Breast epithelium (tissue), 4 donors: ENCODE results near the gene YWHAG. TPM values are rescaled to one million over a fixed set of nuclear protein-coding genes. Genes with fewer than 3 reads are reported as not detected.
A peak's percentile ranks its signal among the peaks of the same experiment; 100 is the strongest.

Experiments used
- DNase-seq, 2 donors: peaks; one replicate each; pipeline ENCODE4 v3.0.0-alpha.2; 2019; ENCODE audit warnings: low spot score in 2 of 2
- H3K27ac ChIP-seq, 2 donors: fragments of 200-600 bp; sonication (generic) in 1 of 2; one replicate each; pipeline ENCODE4 v1.5.1; 2016 to 2019; ENCODE audit warnings: mild to moderate bottlenecking in 1 of 2
- H3K27me3 ChIP-seq, 2 donors: fragments of 200-600 bp; sonication (generic) in 1 of 2; one replicate each; pipeline versions ENCODE4 v1.5.1 to v1.6.0; 2017 to 2019; ENCODE audit warnings: control low read depth in 1 of 2, mild to moderate bottlenecking in 1 of 2
- H3K36me3 ChIP-seq: fragments of 200-600 bp; one replicate; pipeline ENCODE4 v1.5.1; 2019
- H3K4me1 ChIP-seq, 2 donors: fragments of 200-600 bp; sonication (generic); one replicate each; pipeline ENCODE4 v1.5.1; 2016 to 2019; ENCODE audit warnings: control low read depth in 1 of 2
- H3K4me3 ChIP-seq, 3 donors: fragments of 200-600 bp; sonication (generic); 1 replicate in 2 of 3; 2 replicates in 1 of 3; pipeline ENCODE4 v1.5.1; 2016 to 2019; ENCODE audit warnings: mild to moderate bottlenecking in 3 of 3, moderate library complexity in 2 of 3
- H3K9me3 ChIP-seq, 2 donors: fragments of 200-600 bp; sonication (generic) in 1 of 2; one replicate each; pipeline ENCODE4 v1.5.1; 2016 to 2019; ENCODE audit warnings: control low read depth in 1 of 2
- POLR2A ChIP-seq: fragments of 450-650 bp; IDR thresholded peaks from one replicate; pipeline ENCODE4 v1.6.1; 2016; ENCODE audit warnings: antibody characterized with exemption, mild to moderate bottlenecking, moderate library complexity
- POLR2AphosphoS5 ChIP-seq, 3 donors: sonication (generic); formaldehyde crosslinking; IDR thresholded peaks; one replicate each; pipeline ENCODE4 v1.6.1; 2017; ENCODE audit warnings: antibody characterized with exemption in 3 of 3
- intact Hi-C: fragments of 100-400 bp; cut with DNase I; formaldehyde crosslinking; loops from one replicate; pipeline ENCODE4 v1.15.1; 2023; ENCODE audit warnings: low total_unique reads
- total RNA-seq, 3 donors: library from RNA; depleted of rRNA; stranded (reverse); fragments of >200 nt; gene quantifications; one replicate each; pipeline ENCODE4 v1.1.0, GENCODE V29; 2016
- TF ChIP-seq, protein P1 (sequence below), 3 donors: fragments of 450-650 bp; IDR thresholded peaks; one replicate each; pipeline ENCODE4 v1.5.1; 2016 to 2017; ENCODE audit warnings: antibody characterized with exemption in 3 of 3, mild to moderate bottlenecking in 3 of 3, moderate library complexity in 3 of 3

Gene YWHAG
- total RNA-seq, 3 donors from 2014 or later: 58.7 to 128 (median 63.7) TPM

DNA sequence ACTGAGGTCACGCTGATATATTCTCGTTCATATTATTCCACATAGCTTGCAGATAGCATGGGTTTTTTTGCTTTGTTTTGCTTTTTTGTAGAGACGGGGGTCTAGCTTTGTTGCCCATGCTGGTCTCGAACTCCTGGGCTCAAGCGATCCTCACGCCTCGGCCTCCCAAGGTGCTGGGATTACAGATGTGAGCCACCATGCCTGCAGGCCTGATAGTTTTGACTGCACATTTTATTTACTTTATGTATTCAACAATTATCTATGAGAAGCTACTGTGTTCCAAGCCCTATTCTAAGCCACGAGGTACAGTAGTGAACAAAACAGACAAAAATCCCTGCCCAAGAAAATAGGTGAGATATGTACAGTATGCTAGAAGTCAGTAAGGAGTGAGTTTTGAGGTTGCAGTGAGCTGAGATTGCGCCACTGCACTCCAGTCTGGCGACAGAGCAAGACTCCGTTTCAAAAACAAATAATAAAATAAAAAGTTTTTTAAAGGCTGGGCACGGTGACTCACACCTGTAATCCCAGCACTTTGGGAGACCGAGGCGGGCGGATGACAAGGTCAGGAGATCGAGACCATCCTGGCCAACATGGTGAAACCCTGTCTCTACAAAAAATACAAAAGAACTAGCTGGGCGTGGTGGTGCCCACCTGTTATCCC, 1.3 kb upstream of the YWHAG start:
- no peaks in the 10 kb centered on the region for H3K27me3 ChIP-seq
- no peak for DNase-seq
- peak overlapping the region; percentile 98 to 99 for H3K27ac ChIP-seq
- H3K36me3 ChIP-seq: no peaks in the 10 kb centered on the region
- TF ChIP-seq POLR2A (no peak), POLR2AphosphoS5 (IDR thresholded peaks at IDR 0.05) (no peak)
- TF ChIP-seq, protein P1, sequence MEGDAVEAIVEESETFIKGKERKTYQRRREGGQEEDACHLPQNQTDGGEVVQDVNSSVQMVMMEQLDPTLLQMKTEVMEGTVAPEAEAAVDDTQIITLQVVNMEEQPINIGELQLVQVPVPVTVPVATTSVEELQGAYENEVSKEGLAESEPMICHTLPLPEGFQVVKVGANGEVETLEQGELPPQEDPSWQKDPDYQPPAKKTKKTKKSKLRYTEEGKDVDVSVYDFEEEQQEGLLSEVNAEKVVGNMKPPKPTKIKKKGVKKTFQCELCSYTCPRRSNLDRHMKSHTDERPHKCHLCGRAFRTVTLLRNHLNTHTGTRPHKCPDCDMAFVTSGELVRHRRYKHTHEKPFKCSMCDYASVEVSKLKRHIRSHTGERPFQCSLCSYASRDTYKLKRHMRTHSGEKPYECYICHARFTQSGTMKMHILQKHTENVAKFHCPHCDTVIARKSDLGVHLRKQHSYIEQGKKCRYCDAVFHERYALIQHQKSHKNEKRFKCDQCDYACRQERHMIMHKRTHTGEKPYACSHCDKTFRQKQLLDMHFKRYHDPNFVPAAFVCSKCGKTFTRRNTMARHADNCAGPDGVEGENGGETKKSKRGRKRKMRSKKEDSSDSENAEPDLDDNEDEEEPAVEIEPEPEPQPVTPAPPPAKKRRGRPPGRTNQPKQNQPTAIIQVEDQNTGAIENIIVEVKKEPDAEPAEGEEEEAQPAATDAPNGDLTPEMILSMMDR (IDR thresholded peaks at IDR 0.05): no peak
- intact Hi-C loops: no loop called here
- peak overlapping the region in 2 of 3 donors; percentile 94 to 100 for H3K4me3 ChIP-seq
- H3K9me3 ChIP-seq: no peaks in the 10 kb centered on the region
- peaks cover 0 to 10% of the 10 kb centered on the region in 2 donors for H3K4me1 ChIP-seq

GRCh38 chr7:76359111-76359977, 553 bp upstream of the YWHAG start:
- Histone ChIP-seq H3K4me3 (peak overlapping the region; percentile 93 to 100 (median 94)), H3K27me3 (no peaks in the 10 kb centered on the region), H3K4me1 (peaks cover 0 to 10% of the 10 kb centered on the region in 2 donors), H3K36me3 (no peaks in the 10 kb centered on the region), H3K9me3 (no peaks in the 10 kb centered on the region), H3K27ac (peak overlapping the region; percentile 98 to 99)
- TF ChIP-seq POLR2A: no peak
- TF ChIP-seq POLR2AphosphoS5 (IDR thresholded peaks at IDR 0.05): peak; percentile 55 to 74 (median 56)
- TF ChIP-seq, protein P1 (IDR thresholded peaks at IDR 0.05): peak; percentile 81 to 87 (median 85)
- intact Hi-C loops: no loop called here
- peak; percentile 96 to 97 for DNase-seq

DNA sequence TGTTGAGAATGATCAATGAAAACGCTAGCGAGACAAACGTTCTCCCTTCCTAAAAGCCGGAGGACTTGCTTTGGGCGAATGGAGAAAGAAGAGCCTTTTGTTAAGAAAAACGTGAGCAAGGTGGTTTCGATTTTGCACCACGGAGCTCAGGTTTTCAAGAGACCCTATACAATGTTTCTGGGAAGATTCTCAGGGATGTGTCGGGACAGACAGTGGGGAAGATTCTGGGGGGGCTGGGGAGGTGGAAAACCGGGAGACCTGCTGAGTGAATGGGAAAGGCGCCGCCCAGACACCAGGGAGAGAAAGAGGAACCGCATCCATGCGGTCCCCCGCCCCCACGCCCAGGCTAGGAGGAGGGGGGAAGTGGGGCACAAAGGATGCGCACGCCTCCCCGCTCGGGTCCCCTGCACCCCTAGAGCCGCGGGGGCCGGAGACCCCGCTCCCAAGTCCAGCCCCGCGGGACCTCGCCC, 745 bp downstream of the YWHAG start:
- Histone ChIP-seq H3K27ac (peak overlapping the region; percentile 98 to 99), H3K36me3 (no peaks in the 10 kb centered on the region), H3K27me3 (no peaks in the 10 kb centered on the region), H3K9me3 (no peaks in the 10 kb centered on the region), H3K4me3 (peak overlapping the region; percentile 93 to 100 (median 94)), H3K4me1 (peaks cover 0 to 10% of the 10 kb centered on the region in 2 donors)
- intact Hi-C loops: no loop called here
- peak; percentile 60 to 62 for DNase-seq
- TF ChIP-seq, protein P1 (IDR thresholded peaks at IDR 0.05): no peak
- TF ChIP-seq POLR2AphosphoS5 (IDR thresholded peaks at IDR 0.05): no peak

DNA sequence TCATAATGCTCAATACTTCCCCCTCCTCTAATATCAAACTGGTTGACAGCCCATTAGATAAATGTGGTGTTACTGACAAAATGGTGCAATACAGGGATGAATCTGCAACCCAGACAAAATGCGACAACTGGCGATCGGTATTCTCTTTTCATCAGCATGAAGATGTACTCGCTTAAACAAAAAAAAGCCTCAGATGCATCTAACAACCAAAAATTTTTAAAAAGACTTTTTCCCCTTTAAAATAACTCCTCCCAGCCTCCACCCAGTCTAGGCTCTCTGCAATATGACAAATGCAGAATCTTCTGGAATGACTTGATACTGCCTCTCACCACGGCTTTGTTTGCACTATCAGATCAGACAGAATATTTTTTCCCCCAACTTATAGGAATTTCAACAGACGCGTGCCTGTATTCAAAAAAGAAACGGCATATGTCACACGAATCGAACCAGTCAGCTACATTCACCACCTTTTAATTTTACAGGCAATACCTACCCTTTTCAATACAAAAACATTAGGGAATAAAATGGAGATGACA, 1.2 kb downstream of the YWHAG start:
- intact Hi-C loops: no loop called here
- Histone ChIP-seq H3K4me3 (peak overlapping the region; percentile 93 to 100 (median 94)), H3K27ac (peak overlapping the region; percentile 98 to 99), H3K4me1 (peaks cover 0 to 10% of the 10 kb centered on the region in 2 donors), H3K27me3 (no peaks in the 10 kb centered on the region), H3K36me3 (no peaks in the 10 kb centered on the region), H3K9me3 (no peaks in the 10 kb centered on the region)
- no peak for DNase-seq
- no peak for TF ChIP-seq POLR2AphosphoS5 (IDR thresholded peaks at IDR 0.05)
- TF ChIP-seq, protein P1 (IDR thresholded peaks at IDR 0.05): no peak
- no peak for TF ChIP-seq POLR2A
